ENCODE measurements around the gene MTA3.

DNA sequence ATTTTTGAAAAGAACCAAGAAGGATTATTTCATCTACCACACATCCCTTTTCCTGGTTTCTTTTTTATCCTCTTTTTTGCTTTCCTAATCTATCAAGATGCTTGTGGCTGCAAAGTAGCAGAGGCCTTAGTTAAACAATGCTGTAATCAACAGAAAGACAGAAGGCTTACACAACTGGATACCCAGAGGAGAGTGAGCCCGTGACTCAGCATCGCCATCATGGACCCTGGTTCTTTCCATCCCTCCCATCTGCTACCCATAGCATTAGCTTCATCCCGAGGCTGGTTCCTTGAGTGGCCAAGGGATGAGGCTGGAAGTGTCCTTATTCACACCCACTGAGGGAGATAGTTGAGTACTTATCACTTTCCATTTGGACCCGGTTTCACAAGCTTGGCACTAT, 231.4 kb downstream of the MTA3 start:
- TF ChIP-seq RFX5 (IDR thresholded peaks at IDR 0.05; ENCODE audit: borderline replicate concordance, low read depth, low read length): no peak
- TF ChIP-seq HDAC6 (IDR thresholded peaks at IDR 0.05; ENCODE audit: low read depth, low read length): no peak
- TF ChIP-seq RAD21 (IDR thresholded peaks at IDR 0.05 in 1 of 2, conservative IDR thresholded peaks at IDR 0.05 in 1 of 2; ENCODE audit: low read depth in 2 of 2, low read length in 2 of 2): no peak
- TF ChIP-seq YY1 (IDR thresholded peaks at IDR 0.05; ENCODE audit: low read depth, low read length): no peak
- TF ChIP-seq POLR2A (IDR thresholded peaks at IDR 0.05; ENCODE audit: control extremely low read depth in 1 of 2, low read depth in 2 of 2, low read length in 2 of 2): no peak
- TF ChIP-seq SIN3A (conservative IDR thresholded peaks at IDR 0.05 in 1 of 2, IDR thresholded peaks at IDR 0.05 in 1 of 2; ENCODE audit: low read depth in 1 of 2, low read length in 2 of 2): no peak
- TF ChIP-seq POLR2AphosphoS5 (IDR thresholded peaks at IDR 0.05; ENCODE audit: low read depth, low read length): no peak
- TF ChIP-seq EGR1 (IDR thresholded peaks at IDR 0.05; ENCODE audit: borderline replicate concordance, low read depth, low read length): no peak
- TF ChIP-seq JUND (IDR thresholded peaks at IDR 0.05; ENCODE audit: low read length): no peak
- TF ChIP-seq CHD2 (IDR thresholded peaks at IDR 0.05; ENCODE audit: low read length): no peak
- no peak for TF ChIP-seq EZH2 (IDR thresholded peaks at IDR 0.05; ENCODE audit: low read depth, low read length, severe bottlenecking)
- TF ChIP-seq CBX8 (IDR thresholded peaks at IDR 0.05; ENCODE audit: borderline replicate concordance, low read depth, low read length): no peak

All from H1 (cell line).